Measurements from ENCODE around the gene UPK1B. TPM values are rescaled to one million over a fixed set of nuclear protein-coding genes. Genes with fewer than 3 reads are reported as not detected.

The UPK1B gene
- total RNA-seq, 1 donor from 2014 or later, result 0.16 TPM

- no peak for DNase-seq
Measured at GRCh38 chr3:119176778-119177177, 3.4 kb downstream of the UPK1B start.

DNA sequence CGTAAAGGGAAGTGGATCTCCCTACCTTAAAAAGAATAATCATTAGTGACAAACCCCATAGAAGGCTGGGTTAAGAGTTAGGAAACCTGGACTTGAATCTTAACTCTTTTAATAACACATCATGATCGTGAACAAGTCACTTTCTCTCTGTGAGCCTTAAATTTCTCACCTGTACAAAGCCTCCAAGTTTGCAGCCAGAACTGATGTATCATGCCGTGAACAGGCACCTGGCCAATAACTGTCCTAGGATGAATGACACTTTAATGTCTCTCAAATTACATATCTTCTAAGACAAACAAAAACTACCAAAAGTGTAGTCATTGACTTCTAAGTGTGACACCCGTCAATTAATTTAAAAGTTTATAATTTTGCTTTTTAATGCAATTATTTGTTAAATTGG lies 3.9 kb downstream of the UPK1B start:
- DNase-seq, result no peak

GRCh38 chr3:119181765-119182164 lies 8.4 kb downstream of the UPK1B start:
- DNase-seq, result no peak

DNA sequence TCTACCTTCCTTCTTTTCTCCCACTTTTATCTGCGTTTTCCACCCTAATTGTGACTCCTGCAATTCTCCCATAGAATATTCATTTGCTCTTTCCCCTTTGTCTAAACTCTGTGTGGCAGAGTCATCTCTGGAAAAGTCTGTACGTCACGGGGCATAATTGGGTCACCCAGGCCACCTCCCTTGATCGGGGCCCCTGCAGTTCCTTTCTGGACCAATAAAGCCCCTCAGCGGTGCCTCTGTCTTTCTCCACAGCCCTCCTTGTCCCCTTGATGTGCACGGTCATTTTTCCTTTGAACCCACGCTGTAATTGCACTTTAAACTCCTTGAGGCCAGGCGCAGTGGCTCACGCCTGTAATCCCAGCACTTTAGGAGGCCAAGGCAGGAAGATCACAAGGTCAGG lies 10.7 kb downstream of the UPK1B start:
- no peak for DNase-seq

DNA sequence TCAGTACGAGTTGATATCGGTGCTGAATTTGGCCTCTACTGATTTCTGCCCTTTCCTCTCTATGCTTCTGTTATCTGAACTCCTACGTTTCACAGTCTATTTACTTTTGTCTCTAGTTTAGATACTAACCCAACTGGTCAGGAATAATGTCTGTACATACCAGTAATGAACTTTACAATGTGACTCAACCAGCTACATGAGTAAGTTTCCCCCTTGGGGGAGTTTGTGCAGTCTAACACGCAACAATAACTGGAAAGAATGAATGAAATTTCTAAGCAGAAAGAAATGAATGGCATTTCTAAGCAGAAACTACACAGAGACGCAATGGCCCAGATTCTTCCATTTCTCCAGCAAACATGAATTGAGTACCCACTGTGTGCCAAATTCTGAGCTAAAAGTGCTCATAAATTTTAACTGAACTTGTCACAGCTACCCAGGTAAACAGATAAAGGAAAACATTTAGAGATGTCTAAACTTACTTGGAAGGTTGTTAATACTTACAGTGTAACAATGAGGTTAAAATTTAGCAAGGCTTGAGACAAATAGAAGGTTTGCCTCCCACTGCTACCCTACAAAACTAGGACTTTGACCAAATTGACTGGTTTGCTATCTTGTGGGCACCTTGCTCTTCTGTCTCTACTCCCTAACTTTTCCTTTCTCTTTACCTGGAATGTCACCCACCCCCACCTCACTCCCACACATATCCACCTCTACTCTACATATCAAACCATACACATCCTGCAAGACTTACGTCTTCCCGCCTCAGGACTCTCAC lies 11.6 kb downstream of the UPK1B start:
- no peak for DNase-seq

- DNase-seq, result no peak
Measured at GRCh38 chr3:119187266-119187665, 13.9 kb downstream of the UPK1B start.

DNA sequence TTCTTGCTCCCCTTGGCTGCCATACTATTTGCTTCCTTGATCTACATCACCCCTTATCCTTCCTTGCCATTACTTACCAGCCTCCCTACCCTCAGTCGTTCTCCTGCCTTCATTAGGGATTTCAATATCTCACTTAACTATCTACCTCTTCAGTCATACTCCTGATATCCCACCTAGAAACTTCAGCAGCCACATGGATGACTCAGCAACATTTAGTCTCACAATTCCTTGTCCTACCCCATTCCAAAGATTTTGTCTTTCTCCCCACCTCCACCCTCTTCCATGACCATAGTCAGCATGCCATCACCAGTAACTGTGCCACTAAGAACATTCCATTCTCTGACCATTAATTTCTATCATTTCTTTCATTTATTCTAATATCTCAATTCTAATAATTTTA lies 18.4 kb downstream of the UPK1B start:
- DNase-seq, result no peak

GRCh38 chr3:119194237-119195150 lies 21.1 kb downstream of the UPK1B start:
- no peak for DNase-seq

DNA sequence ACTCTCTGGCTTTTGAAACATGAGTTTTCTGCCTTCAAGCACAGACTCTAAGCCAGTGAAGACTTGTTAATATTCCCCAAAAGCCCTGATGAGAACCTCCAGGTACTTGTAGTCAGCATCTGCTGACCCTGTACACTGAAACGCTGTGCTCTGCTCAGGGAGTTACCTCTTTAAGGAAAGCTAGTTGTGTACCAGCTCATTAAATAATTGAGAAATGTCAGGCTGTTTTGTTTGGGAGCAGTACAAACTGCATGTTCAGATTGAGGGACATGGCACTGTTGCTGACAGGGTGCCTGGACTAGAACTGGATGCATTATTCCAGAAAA lies 21.7 kb downstream of the UPK1B start:
- DNase-seq, result no peak

DNA sequence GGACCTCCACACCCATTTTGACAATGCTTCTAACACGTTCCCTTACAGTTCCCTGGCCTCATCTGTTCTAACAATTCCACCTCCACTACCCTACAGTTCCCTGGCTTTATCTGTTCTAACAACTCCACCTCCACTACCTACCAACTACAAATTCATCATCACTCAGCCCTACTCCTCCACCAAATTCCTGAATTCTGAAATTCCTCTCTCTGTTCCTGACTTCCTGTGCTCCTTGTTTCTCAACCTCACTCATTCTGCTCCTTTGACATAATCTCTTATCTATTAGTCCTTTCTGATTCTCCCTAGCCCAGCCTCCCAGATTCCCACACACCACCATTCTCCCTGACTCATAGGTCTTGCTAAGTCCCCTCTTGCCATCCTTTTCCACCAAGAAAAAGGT lies 22.5 kb downstream of the UPK1B start:
- no peak for DNase-seq

DNA sequence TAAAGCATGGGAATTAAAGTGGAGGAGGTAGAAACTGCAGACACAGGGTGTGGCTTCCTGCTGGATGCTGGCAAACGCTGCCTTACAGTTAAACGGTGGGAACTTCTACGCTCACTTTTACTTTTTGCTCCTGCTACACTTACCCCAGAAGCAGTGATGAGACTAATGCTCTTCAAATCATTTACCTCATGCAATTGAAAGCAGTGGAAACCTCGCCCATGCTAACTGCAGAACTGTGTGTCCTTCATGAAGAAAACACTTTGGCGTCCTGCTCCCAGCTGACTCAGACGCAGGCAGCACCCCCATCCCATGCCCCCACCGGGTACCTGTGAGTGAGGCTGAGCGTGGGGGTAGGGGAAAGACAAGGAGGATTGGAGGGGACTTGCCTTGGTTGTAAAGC lies 31.8 kb downstream of the UPK1B start:
- DNase-seq, result no peak

GRCh38 chr3:119205685-119206084 lies 32.3 kb downstream of the UPK1B start:
- DNase-seq, result no peak

GRCh38 chr3:119206611-119207511 lies 33.5 kb downstream of the UPK1B start:
- DNase-seq, result no peak

DNA sequence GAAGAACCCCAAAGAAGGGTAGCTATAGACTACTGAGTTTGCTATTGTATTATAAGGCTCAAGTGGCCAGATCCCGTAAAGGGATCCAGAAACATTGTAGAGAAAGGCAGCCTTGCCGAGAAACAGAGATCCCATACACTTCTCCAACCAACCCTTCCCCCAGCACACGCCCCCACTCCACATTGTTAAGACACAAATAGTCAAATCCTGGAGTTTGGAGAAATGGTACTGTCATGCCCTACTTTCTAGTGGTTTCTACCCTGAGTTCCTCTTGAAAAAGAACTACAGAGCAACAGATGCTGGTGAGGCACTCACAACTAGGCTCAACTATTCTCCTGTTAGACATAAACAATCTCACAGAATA lies 34.1 kb downstream of the UPK1B start:
- DNase-seq, result no peak

DNA sequence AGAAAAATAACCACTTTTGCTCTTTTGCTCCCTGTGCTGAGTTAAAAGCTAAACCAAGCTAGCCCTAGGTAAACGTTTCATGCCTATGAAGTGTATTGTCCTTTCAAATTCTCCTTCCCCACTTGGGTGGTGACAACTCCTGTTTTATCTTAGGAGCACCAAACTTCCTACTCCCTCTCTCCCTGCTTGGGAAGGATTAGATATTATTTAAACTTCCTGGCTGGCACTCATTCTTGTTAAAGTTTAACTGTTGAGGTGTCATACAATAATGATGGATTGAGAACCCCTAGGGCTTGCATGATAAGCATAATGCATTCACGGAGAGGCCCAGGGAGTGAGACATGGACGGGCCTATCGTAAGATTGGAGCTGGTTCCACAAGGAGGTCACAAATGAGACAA lies 37.8 kb downstream of the UPK1B start:
- DNase-seq, result no peak

DNA sequence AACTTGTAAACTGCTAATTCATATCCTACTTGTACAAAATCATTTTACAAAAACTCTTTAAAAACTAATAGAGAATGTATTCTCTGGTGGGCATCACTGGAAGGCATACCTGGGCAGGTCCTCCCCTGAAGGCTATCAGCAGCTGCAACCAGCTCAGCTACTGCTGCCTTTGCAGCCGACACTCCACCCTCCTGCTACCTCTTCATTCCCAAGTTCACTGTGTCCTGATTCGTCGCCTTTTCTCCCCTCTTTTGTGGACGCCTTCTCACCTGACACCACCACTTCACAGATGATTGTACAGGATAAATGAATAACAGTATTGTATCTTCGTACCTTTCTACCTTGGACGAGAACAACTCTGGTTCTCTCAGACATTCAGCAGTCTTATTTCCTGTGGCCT lies 38.4 kb downstream of the UPK1B start:
- no peak for DNase-seq

DNA sequence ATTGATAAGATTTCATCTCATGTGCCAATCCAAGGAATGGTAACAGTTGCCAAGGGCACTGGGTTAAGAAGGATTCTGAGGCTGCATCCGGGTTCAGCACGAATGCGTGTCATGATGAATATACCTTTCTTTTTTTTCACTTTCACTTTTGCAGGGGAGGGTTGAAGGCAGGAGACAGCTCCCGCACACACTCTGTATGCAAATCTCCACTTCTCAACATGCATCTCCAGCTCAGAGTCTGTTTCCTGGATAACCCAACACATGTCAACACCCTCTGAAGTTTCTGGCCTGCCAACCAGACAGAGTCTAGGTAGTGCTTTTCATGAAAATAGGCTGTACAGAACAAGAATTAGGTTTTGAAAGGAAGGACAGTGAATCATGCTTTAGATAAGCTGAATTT lies 45.7 kb downstream of the UPK1B start:
- no peak for DNase-seq

- DNase-seq, result no peak
Measured at GRCh38 chr3:119220198-119220597, 46.8 kb downstream of the UPK1B start.

DNA sequence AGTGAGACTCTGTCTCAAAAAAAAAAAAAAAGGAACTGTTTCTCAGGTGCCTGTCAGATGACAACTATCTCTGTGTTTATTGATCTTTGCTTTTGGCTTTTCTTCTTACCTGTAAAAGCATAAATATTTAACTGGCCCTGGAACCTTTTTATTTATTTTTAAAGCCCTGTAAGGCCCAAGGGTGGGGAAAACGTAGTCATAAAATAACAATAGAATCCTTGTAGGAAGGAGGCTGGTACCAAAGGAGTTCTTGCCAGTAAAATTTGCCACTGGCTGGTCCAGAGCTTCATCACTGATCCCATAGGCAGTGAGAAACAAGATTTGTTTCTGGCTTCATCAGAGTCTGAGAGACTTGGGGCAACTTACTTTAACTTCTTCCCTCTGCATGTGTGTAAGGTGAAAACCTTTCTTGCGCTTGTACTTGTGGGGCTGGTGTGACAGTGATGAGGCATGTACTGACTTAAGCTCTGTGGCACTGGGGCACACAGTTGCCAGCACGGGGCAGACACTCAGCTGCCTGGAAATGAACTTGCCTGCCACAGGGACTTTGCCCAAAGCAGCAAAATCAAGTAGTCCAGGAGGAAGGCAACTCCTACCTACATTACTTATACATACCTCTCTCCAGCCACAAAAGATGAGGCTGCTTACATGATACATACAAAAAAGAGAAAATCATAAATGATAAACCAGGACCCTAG lies 47.7 kb downstream of the UPK1B start:
- DNase-seq, result no peak

DNA sequence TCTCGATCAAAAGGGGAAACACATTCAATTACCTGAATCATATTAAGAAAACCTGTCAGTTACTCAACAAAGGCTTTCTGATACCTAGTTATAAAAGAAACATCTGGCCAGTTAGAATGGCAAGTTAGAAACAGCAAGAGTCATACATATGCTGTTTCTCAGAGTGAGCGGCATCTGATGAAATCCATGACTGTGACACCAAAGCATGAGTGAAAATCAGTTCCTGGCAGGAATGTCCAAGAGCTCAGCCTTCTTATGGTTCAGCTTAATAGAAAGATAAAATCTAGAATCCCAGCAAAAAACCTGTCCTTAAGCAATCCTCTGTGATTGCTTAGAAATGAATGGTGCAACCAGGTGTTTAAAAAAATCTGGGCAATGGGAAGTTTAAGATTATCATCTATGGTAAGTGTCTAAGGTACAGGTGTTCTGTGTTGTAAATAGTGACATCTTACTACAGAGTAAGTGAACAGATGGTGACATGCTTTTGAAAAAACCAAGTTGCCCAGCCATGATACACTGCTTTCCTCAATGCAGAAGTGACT lies 48.5 kb downstream of the UPK1B start:
- DNase-seq, result no peak

- no peak for DNase-seq
Measured at GRCh38 chr3:119222391-119222790, 49.0 kb downstream of the UPK1B start.

DNA sequence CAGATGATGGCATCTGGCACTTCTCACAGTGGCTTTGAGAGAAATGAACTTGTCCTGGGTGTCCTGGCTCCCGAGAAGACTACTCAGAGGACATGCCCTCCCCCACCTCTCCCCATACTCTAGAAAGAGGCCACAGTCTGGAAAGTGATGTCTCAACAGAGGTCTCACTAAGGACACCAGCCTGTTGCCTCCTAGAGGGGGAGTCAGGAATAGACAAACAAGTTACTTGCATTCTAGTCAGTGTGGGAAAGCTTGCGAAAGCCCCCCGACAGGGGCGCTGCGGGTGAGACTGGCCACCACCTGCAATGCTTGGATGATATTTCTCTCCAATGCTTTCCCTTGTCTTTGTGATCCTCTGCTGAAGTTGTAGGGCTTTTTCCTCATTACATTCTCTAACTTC lies 50.1 kb downstream of the UPK1B start:
- no peak for DNase-seq

Data from occipital lobe (tissue), 2 donors.